ENCODE results near the gene RASGRF1. TPM values are rescaled to one million over a fixed set of nuclear protein-coding genes. Genes with fewer than 3 reads are reported as not detected.

The RASGRF1 gene
- total RNA-seq, 2 experiments from 2014 or later, result not detected

- ChIA-PET POLR2A (no interaction called here), CTCF (no interaction called here)
- Mint-ChIP-seq H3K4me3 (peak overlapping the region; percentile 58), H3K36me3 (ENCODE audit: low read depth) (no peaks in the 10 kb centered on the region), H3K9me3 (no peaks in the 10 kb centered on the region), H3K27ac (no peak overlapping the region), H3K4me1 (ENCODE audit: low read depth) (peaks cover 5% of the 10 kb centered on the region), H3K27me3 (peaks cover 15% of the 10 kb centered on the region)
- no peak for ATAC-seq (ENCODE audit: poor library complexity)
- intact Hi-C loops (cut with DNase I, micrococcal nuclease), result no loop called here
- no peaks in the 10 kb centered on the region for H3K9me3 ChIP-seq (ENCODE audit: control insufficient read depth in 1 of 2, insufficient read depth in 1 of 2, low read length in 2 of 2)
- H3K4me3 ChIP-seq (ENCODE audit: low read length), result no peak overlapping the region
- H3K4me1 ChIP-seq (ENCODE audit: insufficient read depth, low read length), result peaks cover 19% of the 10 kb centered on the region
- H3K27ac ChIP-seq (ENCODE audit: low read depth in 1 of 2, low read length in 2 of 2), result no peak overlapping the region
- no peak for DNase-seq
- TF ChIP-seq, protein P1, sequence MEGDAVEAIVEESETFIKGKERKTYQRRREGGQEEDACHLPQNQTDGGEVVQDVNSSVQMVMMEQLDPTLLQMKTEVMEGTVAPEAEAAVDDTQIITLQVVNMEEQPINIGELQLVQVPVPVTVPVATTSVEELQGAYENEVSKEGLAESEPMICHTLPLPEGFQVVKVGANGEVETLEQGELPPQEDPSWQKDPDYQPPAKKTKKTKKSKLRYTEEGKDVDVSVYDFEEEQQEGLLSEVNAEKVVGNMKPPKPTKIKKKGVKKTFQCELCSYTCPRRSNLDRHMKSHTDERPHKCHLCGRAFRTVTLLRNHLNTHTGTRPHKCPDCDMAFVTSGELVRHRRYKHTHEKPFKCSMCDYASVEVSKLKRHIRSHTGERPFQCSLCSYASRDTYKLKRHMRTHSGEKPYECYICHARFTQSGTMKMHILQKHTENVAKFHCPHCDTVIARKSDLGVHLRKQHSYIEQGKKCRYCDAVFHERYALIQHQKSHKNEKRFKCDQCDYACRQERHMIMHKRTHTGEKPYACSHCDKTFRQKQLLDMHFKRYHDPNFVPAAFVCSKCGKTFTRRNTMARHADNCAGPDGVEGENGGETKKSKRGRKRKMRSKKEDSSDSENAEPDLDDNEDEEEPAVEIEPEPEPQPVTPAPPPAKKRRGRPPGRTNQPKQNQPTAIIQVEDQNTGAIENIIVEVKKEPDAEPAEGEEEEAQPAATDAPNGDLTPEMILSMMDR (IDR thresholded peaks at IDR 0.05), result no peak
- H3K36me3 ChIP-seq (ENCODE audit: insufficient read depth, low read length), result no peaks in the 10 kb centered on the region
- no peaks in the 10 kb centered on the region for H3K27me3 ChIP-seq (ENCODE audit: control insufficient read depth in 1 of 2, insufficient read depth in 2 of 2, low read length in 2 of 2)
Measured at GRCh38 chr15:78946493-78946892, 144.1 kb downstream of the RASGRF1 start.

- Mint-ChIP-seq H3K9me3 (no peaks in the 10 kb centered on the region), H3K4me3 (peak within 1 kb of the TSS; percentile 71), H3K27me3 (peaks cover 15% of the 10 kb centered on the region), H3K36me3 (ENCODE audit: low read depth) (no peaks in the 10 kb centered on the region), H3K27ac (no peak within 1 kb of the TSS), H3K4me1 (ENCODE audit: low read depth) (no peaks in the 10 kb centered on the region)
- ChIA-PET CTCF (no interaction called here), POLR2A (interaction anchor here (1.9 kb wide), 1 partner anchor 72 kb away, joined by 5 read pairs; the partner anchor contains the start of gene MORF4L1)
- DNase-seq (peak; percentile 29 to 90 (median 66)), ATAC-seq (ENCODE audit: poor library complexity) (peak; percentile 82)
- H3K27me3 ChIP-seq (ENCODE audit: control insufficient read depth in 1 of 2, insufficient read depth in 2 of 2, low read length in 2 of 2), result no peaks in the 10 kb centered on the region
- no peak within 1 kb of the TSS for H3K27ac ChIP-seq (ENCODE audit: low read depth in 1 of 2, low read length in 2 of 2)
- intact Hi-C loops (cut with DNase I, micrococcal nuclease), result no loop called here
- no peaks in the 10 kb centered on the region for H3K36me3 ChIP-seq (ENCODE audit: insufficient read depth, low read length)
- H3K9me3 ChIP-seq (ENCODE audit: control insufficient read depth in 1 of 2, insufficient read depth in 1 of 2, low read length in 2 of 2), result no peaks in the 10 kb centered on the region
- H3K4me1 ChIP-seq (ENCODE audit: insufficient read depth, low read length), result peaks cover 16% of the 10 kb centered on the region
- H3K4me3 ChIP-seq (ENCODE audit: low read length), result peak within 1 kb of the TSS; percentile 74
- TF ChIP-seq, protein P1 (IDR thresholded peaks at IDR 0.05), result no peak
Measured at GRCh38 chr15:78944669-78945407, 145.7 kb downstream of the RASGRF1 start, which contains the start of gene CTSH. TSS of gene CTSH (minus strand) at chr15:78945046. CDS start at chr15:78944981, 65 bp downstream.

GRCh38 chr15:78944202-78944625 lies 146.4 kb downstream of the RASGRF1 start:
- H3K4me1 ChIP-seq (ENCODE audit: insufficient read depth, low read length), result peaks cover 22% of the 10 kb centered on the region
- DNase-seq, result peak in 1 of 14 experiments; percentile 34
- H3K4me3 ChIP-seq (ENCODE audit: low read length), result peak overlapping the region; percentile 74
- CTCF ChIA-PET, result no interaction called here
- Mint-ChIP-seq H3K27ac (no peak overlapping the region), H3K4me1 (ENCODE audit: low read depth) (peaks cover 2% of the 10 kb centered on the region), H3K4me3 (peak overlapping the region; percentile 71), H3K9me3 (no peaks in the 10 kb centered on the region), H3K27me3 (peaks cover 15% of the 10 kb centered on the region), H3K36me3 (ENCODE audit: low read depth) (no peaks in the 10 kb centered on the region)
- H3K27me3 ChIP-seq (ENCODE audit: control insufficient read depth in 1 of 2, insufficient read depth in 2 of 2, low read length in 2 of 2), result no peaks in the 10 kb centered on the region
- no peak overlapping the region for H3K27ac ChIP-seq (ENCODE audit: low read depth in 1 of 2, low read length in 2 of 2)
- TF ChIP-seq, protein P1 (IDR thresholded peaks at IDR 0.05), result no peak
- intact Hi-C loops (cut with DNase I, micrococcal nuclease), result no loop called here
- H3K9me3 ChIP-seq (ENCODE audit: control insufficient read depth in 1 of 2, insufficient read depth in 1 of 2, low read length in 2 of 2), result no peaks in the 10 kb centered on the region
- H3K36me3 ChIP-seq (ENCODE audit: insufficient read depth, low read length), result no peaks in the 10 kb centered on the region
- no peak for ATAC-seq (ENCODE audit: poor library complexity)
- POLR2A ChIA-PET, result interaction anchor here (1.9 kb wide), 1 partner anchor 71 kb away, joined by 5 read pairs; the partner anchor contains the start of gene MORF4L1
